ENCODE measurements around the gene NEDD9. TPM values are rescaled to one million over a fixed set of nuclear protein-coding genes. Genes with fewer than 3 reads are reported as not detected.

Gene NEDD9
- polyA plus RNA-seq, 1 donor (not counting 4 experiments of a cell fraction or from before 2014, with no cell fraction given), result 3.3 TPM

- H3K36me3 ChIP-seq (ENCODE audit: control insufficient read depth in 2 of 2, extremely low read depth in 1 of 2, insufficient read depth in 2 of 2, low read length in 2 of 2), result no peaks in the 10 kb centered on the region
- dilution Hi-C loops (cut with MboI; ENCODE audit: extremely low pct_ligation_motif_present, low sequenced_read_pairs), result no loop called here
- no peak overlapping the region for H3K27ac ChIP-seq (ENCODE audit: control insufficient read depth, insufficient read depth, low read length)
- no peak overlapping the region for H3K9ac ChIP-seq (ENCODE audit: control insufficient read depth, extremely low read depth, insufficient read depth, low read length)
- H3K9me3 ChIP-seq (ENCODE audit: control insufficient read depth, low read depth, low read length), result no peaks in the 10 kb centered on the region
- peaks cover 32% of the 10 kb centered on the region for H3K4me1 ChIP-seq (ENCODE audit: control insufficient read depth, extremely low read depth, insufficient read depth, low read length)
- DNase-seq (ENCODE audit: low read depth, low spot score) (no peak), FAIRE-seq (no peak)
- TF ChIP-seq CTCF (optimal IDR thresholded peaks at IDR 0.05 in 1 of 3, IDR thresholded peaks at IDR 0.05 in 1 of 3, conservative IDR thresholded peaks at IDR 0.05 in 1 of 3; ENCODE audit: extremely low read depth in 1 of 3, insufficient read depth in 2 of 3, low read length in 3 of 3) (no peak), EZH2 (IDR thresholded peaks at IDR 0.05; ENCODE audit: low read length) (no peak)
- no peaks in the 10 kb centered on the region for H3K27me3 ChIP-seq (ENCODE audit: control insufficient read depth, extremely low read depth, insufficient read depth, low read length)
- no peaks in the 10 kb centered on the region for H3K9me1 ChIP-seq (ENCODE audit: control insufficient read depth, extremely low read depth, insufficient read depth, low read length)
- no peak overlapping the region for H3K4me2 ChIP-seq (ENCODE audit: control insufficient read depth, extremely low read depth, insufficient read depth, low read depth, low read length)
- no peak overlapping the region for H2AFZ ChIP-seq (ENCODE audit: control insufficient read depth, low read length)
- no peaks in the 10 kb centered on the region for H4K20me1 ChIP-seq (ENCODE audit: control insufficient read depth, extremely low read depth, insufficient read depth, low read length)
- H3K4me3 ChIP-seq (ENCODE audit: control insufficient read depth in 2 of 3, extremely low read depth in 1 of 3, insufficient read depth in 2 of 3, low read depth in 1 of 3, low read length in 3 of 3), result no peak overlapping the region
- no peaks in the 10 kb centered on the region for H3K79me2 ChIP-seq (ENCODE audit: control insufficient read depth, insufficient read depth, low read length)
These were observed 13.1 kb downstream of the NEDD9 start for GRCh38 chr6:11219400-11219834.

GRCh38 chr6:11218538-11219399 is 13.7 kb downstream of the NEDD9 start:
- Histone ChIP-seq H2AFZ (ENCODE audit: control insufficient read depth, low read length) (no peak overlapping the region), H3K4me3 (ENCODE audit: control insufficient read depth in 2 of 3, extremely low read depth in 1 of 3, insufficient read depth in 2 of 3, low read depth in 1 of 3, low read length in 3 of 3) (no peak overlapping the region), H3K36me3 (ENCODE audit: control insufficient read depth in 2 of 2, extremely low read depth in 1 of 2, insufficient read depth in 2 of 2, low read length in 2 of 2) (no peaks in the 10 kb centered on the region), H4K20me1 (ENCODE audit: control insufficient read depth, extremely low read depth, insufficient read depth, low read length) (no peaks in the 10 kb centered on the region), H3K27me3 (ENCODE audit: control insufficient read depth, extremely low read depth, insufficient read depth, low read length) (no peaks in the 10 kb centered on the region), H3K79me2 (ENCODE audit: control insufficient read depth, insufficient read depth, low read length) (no peaks in the 10 kb centered on the region), H3K4me2 (ENCODE audit: control insufficient read depth, extremely low read depth, insufficient read depth, low read depth, low read length) (no peak overlapping the region), H3K9ac (ENCODE audit: control insufficient read depth, extremely low read depth, insufficient read depth, low read length) (no peak overlapping the region), H3K4me1 (ENCODE audit: control insufficient read depth, extremely low read depth, insufficient read depth, low read length) (peaks cover 26% of the 10 kb centered on the region), H3K27ac (ENCODE audit: control insufficient read depth, insufficient read depth, low read length) (no peak overlapping the region), H3K9me1 (ENCODE audit: control insufficient read depth, extremely low read depth, insufficient read depth, low read length) (no peaks in the 10 kb centered on the region), H3K9me3 (ENCODE audit: control insufficient read depth, low read depth, low read length) (no peaks in the 10 kb centered on the region)
- FAIRE-seq (no peak), DNase-seq (ENCODE audit: low read depth, low spot score) (no peak)
- dilution Hi-C loops (cut with MboI; ENCODE audit: extremely low pct_ligation_motif_present, low sequenced_read_pairs), result no loop called here
- TF ChIP-seq EZH2 (IDR thresholded peaks at IDR 0.05; ENCODE audit: low read length), result no peak
- TF ChIP-seq CTCF (optimal IDR thresholded peaks at IDR 0.05 in 1 of 3, IDR thresholded peaks at IDR 0.05 in 1 of 3, conservative IDR thresholded peaks at IDR 0.05 in 1 of 3; ENCODE audit: extremely low read depth in 1 of 3, insufficient read depth in 2 of 3, low read length in 3 of 3), result no peak
